Measurements from ENCODE around the gene ZNRF1. TPM values are rescaled to one million over a fixed set of nuclear protein-coding genes. Genes with fewer than 3 reads are reported as not detected.

ZNRF1 gene
- total and polyA plus RNA-seq, 2 donors (not counting 1 experiment from before 2014, with no cell fraction given): 0.27 to 0.76 TPM

GRCh38 chr16:75017670-75018525 is 19.1 kb downstream of the ZNRF1 start:
- no peak overlapping the region for H3K27ac Mint-ChIP-seq
- intact Hi-C loops (cut with micrococcal nuclease): no loop called here
- TF ChIP-seq EZH2 (IDR thresholded peaks at IDR 0.05; ENCODE audit: borderline replicate concordance, insufficient read depth, low read depth, low read length, poor library complexity, severe bottlenecking): no peak
- TF ChIP-seq, protein P1, sequence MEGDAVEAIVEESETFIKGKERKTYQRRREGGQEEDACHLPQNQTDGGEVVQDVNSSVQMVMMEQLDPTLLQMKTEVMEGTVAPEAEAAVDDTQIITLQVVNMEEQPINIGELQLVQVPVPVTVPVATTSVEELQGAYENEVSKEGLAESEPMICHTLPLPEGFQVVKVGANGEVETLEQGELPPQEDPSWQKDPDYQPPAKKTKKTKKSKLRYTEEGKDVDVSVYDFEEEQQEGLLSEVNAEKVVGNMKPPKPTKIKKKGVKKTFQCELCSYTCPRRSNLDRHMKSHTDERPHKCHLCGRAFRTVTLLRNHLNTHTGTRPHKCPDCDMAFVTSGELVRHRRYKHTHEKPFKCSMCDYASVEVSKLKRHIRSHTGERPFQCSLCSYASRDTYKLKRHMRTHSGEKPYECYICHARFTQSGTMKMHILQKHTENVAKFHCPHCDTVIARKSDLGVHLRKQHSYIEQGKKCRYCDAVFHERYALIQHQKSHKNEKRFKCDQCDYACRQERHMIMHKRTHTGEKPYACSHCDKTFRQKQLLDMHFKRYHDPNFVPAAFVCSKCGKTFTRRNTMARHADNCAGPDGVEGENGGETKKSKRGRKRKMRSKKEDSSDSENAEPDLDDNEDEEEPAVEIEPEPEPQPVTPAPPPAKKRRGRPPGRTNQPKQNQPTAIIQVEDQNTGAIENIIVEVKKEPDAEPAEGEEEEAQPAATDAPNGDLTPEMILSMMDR (IDR thresholded peaks at IDR 0.05): no peak

GRCh38 chr16:75019007-75019406 is 20.2 kb downstream of the ZNRF1 start:
- H3K4me2 ChIP-seq (replicated peaks; ENCODE audit: low read depth, low read length, poor library complexity, severe bottlenecking): no peak overlapping the region
- Mint-ChIP-seq H3K27me3 (no peaks in the 10 kb centered on the region), H3K27ac (no peak overlapping the region), H3K9me3 (ENCODE audit: insufficient read depth) (no peaks in the 10 kb centered on the region), H3K4me3 (no peak overlapping the region), H3K4me1 (peaks cover under 1% of the 10 kb centered on the region)
- no peak overlapping the region for H2AFZ ChIP-seq (ENCODE audit: insufficient read depth, low read depth, low read length, poor library complexity, severe bottlenecking)
- 78% methylated on average over 6 of the region's 8 CpGs for WGBS (ENCODE audit: insufficient coverage)
- no peak overlapping the region for H3K9ac ChIP-seq (ENCODE audit: low read length)
- CTCF ChIA-PET: no interaction called here
- no peaks in the 10 kb centered on the region for H3K36me3 ChIP-seq (replicated peaks in 1 of 2; ENCODE audit: control extremely low read depth in 1 of 2, control insufficient read depth in 1 of 2, extremely low read depth in 1 of 2, insufficient read depth in 2 of 2, low read length in 1 of 2)
- H3K27ac ChIP-seq (ENCODE audit: low read length in 2 of 2): no peak overlapping the region
- ATAC-seq (ENCODE audit: low read depth): no peak
- no peak overlapping the region for H3K4me3 ChIP-seq (ENCODE audit: control extremely low read depth in 1 of 5, extremely low read depth in 1 of 5, insufficient read depth in 1 of 5, low read depth in 2 of 5, low read length in 4 of 5)
- TF ChIP-seq, protein P1 (IDR thresholded peaks at IDR 0.05): no peak
- no peak for TF ChIP-seq EZH2 (IDR thresholded peaks at IDR 0.05; ENCODE audit: borderline replicate concordance, insufficient read depth, low read depth, low read length, poor library complexity, severe bottlenecking)
- H3K79me2 ChIP-seq (ENCODE audit: control insufficient read depth, insufficient read depth, low read length): no peaks in the 10 kb centered on the region
- no peaks in the 10 kb centered on the region for H3K27me3 ChIP-seq (replicated peaks in 1 of 4; ENCODE audit: control extremely low read depth in 1 of 4, control insufficient read depth in 3 of 4, insufficient read depth in 4 of 4, low read length in 3 of 4)
- no peak for DNase-seq
- H4K20me1 ChIP-seq (ENCODE audit: control insufficient read depth, insufficient read depth, low read length, poor library complexity, severe bottlenecking): no peaks in the 10 kb centered on the region
- intact Hi-C loops (cut with micrococcal nuclease): no loop called here
- POLR2A ChIA-PET: no interaction called here
- H3K4me1 ChIP-seq (ENCODE audit: control insufficient read depth in 2 of 2, insufficient read depth in 2 of 2, low read length in 2 of 2): no peaks in the 10 kb centered on the region
- peaks cover 3 to 18% (median 11%) of the 10 kb centered on the region in 3 donors for H3K9me3 ChIP-seq (ENCODE audit: control extremely low read depth in 1 of 3, control insufficient read depth in 2 of 3, insufficient read depth in 1 of 3, low read length in 2 of 3)

More at GRCh38 chr16:75017670-75018525, 19.1 kb downstream of the ZNRF1 start:
- Histone ChIP-seq H2AFZ (ENCODE audit: insufficient read depth, low read depth, low read length, poor library complexity, severe bottlenecking) (no peak overlapping the region), H3K27ac (ENCODE audit: low read length in 2 of 2) (no peak overlapping the region), H3K4me3 (ENCODE audit: control extremely low read depth in 1 of 5, extremely low read depth in 1 of 5, insufficient read depth in 1 of 5, low read depth in 2 of 5, low read length in 4 of 5) (no peak overlapping the region), H3K4me1 (ENCODE audit: control insufficient read depth in 2 of 2, insufficient read depth in 2 of 2, low read length in 2 of 2) (no peaks in the 10 kb centered on the region), H3K27me3 (replicated peaks in 1 of 4; ENCODE audit: control extremely low read depth in 1 of 4, control insufficient read depth in 3 of 4, insufficient read depth in 4 of 4, low read length in 3 of 4) (no peaks in the 10 kb centered on the region), H3K9me3 (ENCODE audit: control extremely low read depth in 1 of 3, control insufficient read depth in 2 of 3, insufficient read depth in 1 of 3, low read length in 2 of 3) (peaks cover 2 to 18% (median 11%) of the 10 kb centered on the region in 3 donors), H3K79me2 (ENCODE audit: control insufficient read depth, insufficient read depth, low read length) (no peaks in the 10 kb centered on the region), H4K20me1 (ENCODE audit: control insufficient read depth, insufficient read depth, low read length, poor library complexity, severe bottlenecking) (no peaks in the 10 kb centered on the region), H3K4me2 (replicated peaks; ENCODE audit: low read depth, low read length, poor library complexity, severe bottlenecking) (no peak overlapping the region), H3K36me3 (replicated peaks in 1 of 2; ENCODE audit: control extremely low read depth in 1 of 2, control insufficient read depth in 1 of 2, extremely low read depth in 1 of 2, insufficient read depth in 2 of 2, low read length in 1 of 2) (no peaks in the 10 kb centered on the region), H3K9ac (ENCODE audit: low read length) (no peak overlapping the region)
- DNase-seq (no peak), ATAC-seq (ENCODE audit: low read depth) (no peak)
- no peaks in the 10 kb centered on the region for H3K27me3 Mint-ChIP-seq
- POLR2A ChIA-PET: no interaction called here
- WGBS (ENCODE audit: insufficient coverage): no CpG with 5 or more reads among the region's 3 CpGs
- no peaks in the 10 kb centered on the region for H3K9me3 Mint-ChIP-seq (ENCODE audit: insufficient read depth)
- CTCF ChIA-PET: interaction anchor here (1.1 to 1.3 kb wide), 2 partner anchors 19 to 93 kb away, joined by 3 to 4 read pairs; partner anchors contain the start of gene ZNRF1
- H3K4me1 Mint-ChIP-seq: no peaks in the 10 kb centered on the region
- H3K4me3 Mint-ChIP-seq: no peak overlapping the region

Measured in B cell (primary cell).